Testis (tissue), 2 donors: ENCODE results near the gene BAIAP2L1.

Experiments
- POLR2A ChIP-seq: fragments of 450-650 bp; IDR thresholded peaks from one replicate; pipeline ENCODE4 v1.6.1; 2017; ENCODE audit warnings: antibody characterized with exemption, mild to moderate bottlenecking, moderate library complexity
- TF ChIP-seq, protein P1 (sequence below), 3 experiments: fragments of 450-650 bp in 2 of 3; fragments of 200-600 bp in 1 of 3; sonication (generic) in 1 of 3; IDR thresholded peaks; one replicate each; pipeline ENCODE4 v1.5.1; 2016 to 2019; ENCODE audit warnings: antibody characterized with exemption in 3 of 3, mild to moderate bottlenecking in 2 of 3, moderate library complexity in 1 of 3

DNA sequence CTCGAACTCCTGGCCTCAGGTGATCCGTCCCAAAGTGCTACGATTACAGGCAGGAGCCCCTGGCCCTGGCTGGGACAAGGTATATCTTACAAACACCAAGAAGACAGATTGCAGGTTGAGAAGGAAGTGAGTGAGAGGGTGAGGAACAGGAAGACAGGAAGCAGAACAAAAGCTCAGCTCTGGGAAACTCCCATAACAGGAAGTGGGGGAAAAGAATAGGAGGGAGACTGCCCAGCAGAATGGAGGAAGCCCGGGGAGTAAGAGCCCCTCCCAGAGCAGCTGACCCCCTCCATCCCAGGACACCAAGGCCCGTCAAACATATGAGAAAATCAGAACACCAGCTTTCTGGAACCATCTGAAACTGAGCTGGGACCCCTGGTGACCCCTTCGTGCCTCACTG lies 151.8 kb downstream of the BAIAP2L1 start:
- TF ChIP-seq POLR2A: no peak
- TF ChIP-seq, protein P1, sequence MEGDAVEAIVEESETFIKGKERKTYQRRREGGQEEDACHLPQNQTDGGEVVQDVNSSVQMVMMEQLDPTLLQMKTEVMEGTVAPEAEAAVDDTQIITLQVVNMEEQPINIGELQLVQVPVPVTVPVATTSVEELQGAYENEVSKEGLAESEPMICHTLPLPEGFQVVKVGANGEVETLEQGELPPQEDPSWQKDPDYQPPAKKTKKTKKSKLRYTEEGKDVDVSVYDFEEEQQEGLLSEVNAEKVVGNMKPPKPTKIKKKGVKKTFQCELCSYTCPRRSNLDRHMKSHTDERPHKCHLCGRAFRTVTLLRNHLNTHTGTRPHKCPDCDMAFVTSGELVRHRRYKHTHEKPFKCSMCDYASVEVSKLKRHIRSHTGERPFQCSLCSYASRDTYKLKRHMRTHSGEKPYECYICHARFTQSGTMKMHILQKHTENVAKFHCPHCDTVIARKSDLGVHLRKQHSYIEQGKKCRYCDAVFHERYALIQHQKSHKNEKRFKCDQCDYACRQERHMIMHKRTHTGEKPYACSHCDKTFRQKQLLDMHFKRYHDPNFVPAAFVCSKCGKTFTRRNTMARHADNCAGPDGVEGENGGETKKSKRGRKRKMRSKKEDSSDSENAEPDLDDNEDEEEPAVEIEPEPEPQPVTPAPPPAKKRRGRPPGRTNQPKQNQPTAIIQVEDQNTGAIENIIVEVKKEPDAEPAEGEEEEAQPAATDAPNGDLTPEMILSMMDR (IDR thresholded peaks at IDR 0.05): no peak
